Measurements from ENCODE around the gene ZFYVE26.

GRCh38 chr14:67850066-67850830, 33.9 kb upstream of the ZFYVE26 start:
- TF ChIP-seq JUND (IDR thresholded peaks at IDR 0.05), result no peak
- TF ChIP-seq CTCF (IDR thresholded peaks at IDR 0.05 in 2 of 3, conservative IDR thresholded peaks at IDR 0.05 in 1 of 3; ENCODE audit: borderline replicate concordance in 1 of 3, insufficient read depth in 1 of 3, low read depth in 2 of 3, low read length in 2 of 3), result no peak
- TF ChIP-seq RAD21 (IDR thresholded peaks at IDR 0.05; ENCODE audit: low read depth), result no peak
- no peak for TF ChIP-seq ZFX (IDR thresholded peaks at IDR 0.05)
